HUES6 (cell line): ENCODE data around the gene ANGEL2.

Experiments used
- H3K27ac ChIP-seq: 2 replicates; pipeline ENCODE4 v1.7.0; 2013; ENCODE audit warnings: low read depth, mild to moderate bottlenecking, low read length, inconsistent platforms
- H3K27me3 ChIP-seq: 2 replicates; pipeline ENCODE4 v1.6.1; 2013; ENCODE audit warnings: low read length; ENCODE audit not compliant: control insufficient read depth, insufficient read depth
- H3K36me3 ChIP-seq: 2 replicates; pipeline ENCODE4 v1.6.1; 2013; ENCODE audit warnings: low read length; ENCODE audit not compliant: control insufficient read depth, insufficient read depth
- H3K4me1 ChIP-seq: 2 replicates; pipeline ENCODE4 v1.6.1; 2013; ENCODE audit warnings: low read length; ENCODE audit not compliant: control insufficient read depth, insufficient read depth
- H3K4me3 ChIP-seq: 2 replicates; pipeline ENCODE4 v1.5.1; 2013; ENCODE audit warnings: low read depth, low read length
- H3K9ac ChIP-seq: one replicate; pipeline ENCODE4 v1.6.1; 2013; ENCODE audit warnings: mild to moderate bottlenecking, low read length
- H3K9me3 ChIP-seq: 2 replicates; pipeline ENCODE4 v1.6.1; 2013; ENCODE audit warnings: low read depth, low read length; ENCODE audit not compliant: control insufficient read depth, insufficient read depth

ANGEL2 gene

GRCh38 chr1:212957546-212957945 is 58.1 kb downstream of the ANGEL2 start:
- no peaks in the 10 kb centered on the region for H3K27me3 ChIP-seq
- no peak overlapping the region for H3K9ac ChIP-seq
- peaks cover 36% of the 10 kb centered on the region for H3K4me1 ChIP-seq
- peak overlapping the region; percentile 12; the same call in 1 of the 2 replicates for H3K27ac ChIP-seq
- peaks cover 100% of the 10 kb centered on the region for H3K36me3 ChIP-seq
- no peaks in the 10 kb centered on the region for H3K9me3 ChIP-seq
- no peak overlapping the region for H3K4me3 ChIP-seq

- Histone ChIP-seq H3K4me3 (no peak overlapping the region), H3K9me3 (no peaks in the 10 kb centered on the region), H3K27me3 (no peaks in the 10 kb centered on the region), H3K36me3 (peaks cover 97% of the 10 kb centered on the region), H3K9ac (no peak overlapping the region), H3K27ac (0 out of 2 replicates have a peak overlapping the region, but pooled peaks have one; percentile 5), H3K4me1 (peaks cover 42% of the 10 kb centered on the region)
Observed at GRCh38 chr1:212955961-212956620, 59.6 kb downstream of the ANGEL2 start.

DNA sequence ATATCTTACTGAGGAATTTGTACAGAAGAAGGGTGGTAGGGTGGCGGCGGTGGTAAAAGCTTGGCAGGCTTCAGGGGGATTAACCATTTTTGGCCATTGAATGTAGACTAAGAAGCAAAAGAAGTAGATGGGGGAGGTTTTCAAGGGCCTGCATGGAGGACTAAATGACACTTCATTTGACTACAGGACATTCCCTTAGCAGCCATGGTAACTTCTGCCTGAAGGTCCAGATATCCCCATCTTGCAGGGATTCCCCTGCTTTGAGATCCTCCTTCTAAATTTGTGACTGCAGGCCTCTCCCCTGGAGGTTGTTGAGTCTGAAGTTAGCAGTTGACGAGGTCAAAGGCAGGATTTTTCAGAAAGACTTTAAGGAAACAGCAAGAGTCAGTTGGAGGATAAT is 60.6 kb downstream of the ANGEL2 start:
- Histone ChIP-seq H3K27me3 (no peaks in the 10 kb centered on the region), H3K9ac (no peak overlapping the region), H3K36me3 (peaks cover 90% of the 10 kb centered on the region), H3K27ac (0 out of 2 replicates have a peak overlapping the region, but pooled peaks have one; percentile 5), H3K4me3 (no peak overlapping the region), H3K4me1 (peaks cover 41% of the 10 kb centered on the region), H3K9me3 (no peaks in the 10 kb centered on the region)

GRCh38 chr1:212954514-212954913 is 61.2 kb downstream of the ANGEL2 start:
- peaks cover 84% of the 10 kb centered on the region for H3K36me3 ChIP-seq
- no peak overlapping the region for H3K9ac ChIP-seq
- no peaks in the 10 kb centered on the region for H3K27me3 ChIP-seq
- H3K4me3 ChIP-seq, result no peak overlapping the region
- no peak overlapping the region for H3K27ac ChIP-seq
- H3K9me3 ChIP-seq, result no peaks in the 10 kb centered on the region
- peaks cover 47% of the 10 kb centered on the region for H3K4me1 ChIP-seq

- Histone ChIP-seq H3K36me3 (peaks cover 72% of the 10 kb centered on the region), H3K27me3 (no peaks in the 10 kb centered on the region), H3K9ac (no peak overlapping the region), H3K4me1 (peaks cover 46% of the 10 kb centered on the region), H3K4me3 (peak overlapping the region; percentile 75), H3K27ac (no peak overlapping the region), H3K9me3 (peaks cover 3% of the 10 kb centered on the region; the same call in 1 of the 2 replicates)
Observed at GRCh38 chr1:212953321-212953720, 62.3 kb downstream of the ANGEL2 start.

- no peaks in the 10 kb centered on the region for H3K27me3 ChIP-seq
- peaks cover 65% of the 10 kb centered on the region for H3K36me3 ChIP-seq
- H3K4me3 ChIP-seq, result peak overlapping the region; percentile 75
- H3K9ac ChIP-seq, result peak overlapping the region; percentile 74
- H3K27ac ChIP-seq, result no peak overlapping the region
- peaks cover 39% of the 10 kb centered on the region for H3K4me1 ChIP-seq
- peaks cover 5% of the 10 kb centered on the region; the same call in 1 of the 2 replicates for H3K9me3 ChIP-seq
Observed at GRCh38 chr1:212952641-212952976, 63.1 kb downstream of the ANGEL2 start.

DNA sequence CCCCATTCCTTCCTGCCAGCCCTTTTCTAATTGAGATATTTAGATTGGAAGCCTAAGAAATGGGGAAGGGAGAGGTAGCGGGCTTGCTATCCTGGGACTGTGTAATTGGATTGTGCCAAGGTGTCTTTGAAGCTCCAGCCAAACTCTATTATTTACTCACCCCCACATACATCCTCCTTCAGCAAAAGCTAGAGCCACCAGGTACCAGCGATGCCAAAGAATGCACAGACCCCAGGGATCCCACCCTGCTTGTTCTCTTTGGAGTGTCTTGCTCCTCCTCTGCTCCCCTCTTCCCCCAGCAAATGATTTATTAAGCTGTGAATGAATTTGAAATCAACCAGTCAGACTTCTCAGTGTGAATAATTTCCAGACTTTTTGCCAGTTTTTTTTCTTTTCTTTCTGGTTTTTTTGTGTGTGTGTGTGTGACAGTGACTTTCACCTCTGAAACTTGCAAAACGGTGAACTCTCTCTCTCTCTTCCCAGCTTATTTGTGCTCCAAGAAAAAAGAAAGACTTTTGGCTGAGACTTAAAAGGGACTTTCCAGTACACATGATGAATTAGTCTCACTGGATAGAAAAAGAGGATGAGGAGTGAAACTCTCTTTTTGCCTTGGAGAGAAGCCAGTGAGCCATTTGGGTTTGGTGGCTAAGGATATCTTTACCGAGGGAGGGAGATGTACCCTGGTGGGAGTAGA is 63.6 kb downstream of the ANGEL2 start:
- H3K36me3 ChIP-seq, result peaks cover 60% of the 10 kb centered on the region
- peaks cover 5% of the 10 kb centered on the region; the same call in 1 of the 2 replicates for H3K9me3 ChIP-seq
- H3K4me3 ChIP-seq, result peak overlapping the region; percentile 75
- no peaks in the 10 kb centered on the region for H3K27me3 ChIP-seq
- H3K4me1 ChIP-seq, result peaks cover 38% of the 10 kb centered on the region
- H3K9ac ChIP-seq, result peak overlapping the region; percentile 74
- no peak overlapping the region; the same call in 1 of the 2 replicates for H3K27ac ChIP-seq

DNA sequence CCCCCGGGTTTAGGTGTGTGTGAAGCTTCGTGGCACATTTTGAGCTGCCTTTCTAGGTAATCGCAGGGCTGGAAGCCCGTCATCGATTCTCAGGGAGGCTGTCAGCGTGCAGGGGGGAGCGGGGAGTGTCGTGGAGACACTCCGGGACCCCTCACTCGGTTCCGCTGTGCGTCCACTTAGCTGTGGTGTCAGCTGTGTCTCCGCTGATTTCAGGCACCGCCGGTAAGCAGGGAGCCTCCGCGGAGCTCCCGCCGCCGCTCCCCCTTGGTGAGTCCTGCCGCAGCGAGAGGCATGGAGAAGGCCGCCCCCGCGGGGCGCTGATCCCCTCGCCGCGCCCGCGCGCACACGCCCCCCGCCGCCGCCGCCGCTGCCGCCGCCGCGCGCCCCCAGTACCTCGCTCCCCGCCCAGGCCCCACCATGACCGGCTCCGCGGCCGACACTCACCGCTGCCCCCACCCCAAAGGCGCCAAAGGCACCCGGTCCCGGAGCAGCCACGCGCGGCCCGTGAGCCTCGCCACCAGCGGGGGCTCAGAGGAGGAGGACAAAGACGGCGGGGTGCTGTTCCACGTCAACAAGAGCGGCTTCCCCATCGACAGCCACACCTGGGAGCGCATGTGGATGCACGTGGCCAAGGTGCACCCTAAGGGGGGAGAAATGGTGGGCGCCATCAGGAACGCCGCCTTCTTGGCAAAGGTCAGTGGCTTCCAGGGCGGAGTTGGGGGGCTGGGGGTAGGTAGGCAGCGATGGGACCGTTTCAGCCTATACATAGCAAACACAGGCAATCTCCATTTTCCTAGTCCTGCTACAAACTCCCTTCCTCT is 64.3 kb downstream of the ANGEL2 start:
- Histone ChIP-seq H3K27ac (peak overlapping the region; percentile 72; the same call in 1 of the 2 replicates), H3K27me3 (no peaks in the 10 kb centered on the region), H3K36me3 (peaks cover 53% of the 10 kb centered on the region), H3K4me1 (peaks cover 40% of the 10 kb centered on the region), H3K9me3 (peaks cover 5% of the 10 kb centered on the region; the same call in 1 of the 2 replicates), H3K4me3 (peak overlapping the region; percentile 75), H3K9ac (peak overlapping the region; percentile 74)

GRCh38 chr1:212950243-212951125 is 65.2 kb downstream of the ANGEL2 start, which contains the start of gene VASH2:
VASH2 (plus strand) TSS chr1:212950541; CDS start chr1:212951543, 1,002 bp downstream.
- Histone ChIP-seq H3K4me1 (peaks cover 39% of the 10 kb centered on the region), H3K4me3 (peak within 1 kb of the TSS; percentile 75), H3K36me3 (peaks cover 44% of the 10 kb centered on the region), H3K27me3 (no peaks in the 10 kb centered on the region), H3K9ac (peak within 1 kb of the TSS; percentile 74), H3K9me3 (peaks cover 5% of the 10 kb centered on the region; the same call in 1 of the 2 replicates), H3K27ac (peak within 1 kb of the TSS; percentile 72; the same call in 1 of the 2 replicates)

- H3K9me3 ChIP-seq, result peaks cover 5% of the 10 kb centered on the region; the same call in 1 of the 2 replicates
- peaks cover 37% of the 10 kb centered on the region for H3K36me3 ChIP-seq
- no peak overlapping the region; the same call in 1 of the 2 replicates for H3K27ac ChIP-seq
- no peaks in the 10 kb centered on the region for H3K27me3 ChIP-seq
- H3K9ac ChIP-seq, result peak overlapping the region; percentile 71
- H3K4me1 ChIP-seq, result peaks cover 33% of the 10 kb centered on the region
- peak overlapping the region; percentile 75 for H3K4me3 ChIP-seq
Observed at GRCh38 chr1:212949771-212950170, 65.9 kb downstream of the ANGEL2 start.
